LHCN-M2 (cell line): ENCODE results near the gene NCAPD2. TPM values are rescaled to one million over a fixed set of nuclear protein-coding genes. Genes with fewer than 3 reads are reported as not detected.
A peak's percentile ranks its signal among the peaks of the same experiment; 100 is the strongest.

Experiments used
- DNase-seq: peaks from one replicate; pipeline ENCODE4 v3.0.0-alpha.2; 2012; ENCODE audit warnings: low read depth
- polyA plus RNA-seq: library from polyadenylated mRNA; unstranded; fragments of >200 nt; gene quantifications from one replicate; pipeline ENCODE4 v1.2.1, GENCODE V29; 2012; ENCODE audit warnings: missing spikeins
- total RNA-seq: library from RNA; depleted of rRNA; stranded (reverse); fragments of >200 nt; gene quantifications from 2 replicates; pipeline ENCODE4 v1.2.3, GENCODE V29; 2014; rRNA removed

The NCAPD2 gene
- total RNA-seq = 93.5 and 112 TPM in 2 replicates
- polyA plus RNA-seq = 45.5 TPM

- peak; percentile 96 for DNase-seq
Observed at GRCh38 chr12:6493497-6494257, at the start of gene NCAPD2. TSS of gene NCAPD2 (plus strand) at chr12:6494102. CDS start at chr12:6495099, 997 bp downstream.

- no peak for DNase-seq
Observed at GRCh38 chr12:6444704-6445688, 48.9 kb upstream of the NCAPD2 start, which contains the start of gene CD27. TSS of gene CD27 (plus strand) at chr12:6444955. CDS start at chr12:6445096, 141 bp downstream.

- DNase-seq = peak; percentile 49
Observed at GRCh38 chr12:6450091-6450868, 43.6 kb upstream of the NCAPD2 start.

- DNase-seq = no peak
Observed at GRCh38 chr12:6450869-6451347, 43.0 kb upstream of the NCAPD2 start.

- DNase-seq = peak; percentile 86
Observed at GRCh38 chr12:6451348-6452244, 42.3 kb upstream of the NCAPD2 start, which contains the start of gene TAPBPL. TSS of gene TAPBPL (plus strand) at chr12:6452042. CDS start at chr12:6452249, 207 bp downstream.

GRCh38 chr12:6452245-6452943 lies 41.5 kb upstream of the NCAPD2 start:
- no peak for DNase-seq

- DNase-seq = peak; percentile 43
Observed at GRCh38 chr12:6452944-6453630, 40.8 kb upstream of the NCAPD2 start.

- no peak for DNase-seq
Observed at GRCh38 chr12:6457220-6457945, 36.5 kb upstream of the NCAPD2 start.

- DNase-seq = no peak
Observed at GRCh38 chr12:6458281-6459003, 35.5 kb upstream of the NCAPD2 start.

GRCh38 chr12:6459004-6459337 lies 34.9 kb upstream of the NCAPD2 start:
- DNase-seq = peak; percentile 31

- no peak for DNase-seq
Observed at GRCh38 chr12:6460751-6461371, 33.0 kb upstream of the NCAPD2 start.

- no peak for DNase-seq
Observed at GRCh38 chr12:6461401-6462233, 32.3 kb upstream of the NCAPD2 start.

GRCh38 chr12:6462234-6462995 lies 31.5 kb upstream of the NCAPD2 start:
- DNase-seq = no peak

GRCh38 chr12:6463216-6463615 lies 30.7 kb upstream of the NCAPD2 start:
- DNase-seq = no peak

GRCh38 chr12:6463858-6464257 lies 30.0 kb upstream of the NCAPD2 start:
- no peak for DNase-seq
